Kidney (tissue), 14 donors: ENCODE data around the gene BDKRB2. TPM values are rescaled to one million over a fixed set of nuclear protein-coding genes. Genes with fewer than 3 reads are reported as not detected.

Experiments used
- DNase-seq, 5 donors: peaks; one replicate each; pipeline ENCODE4 v3.0.0-alpha.2; 2013 to 2020
- FAIRE-seq: peaks from 2 replicates; lab custom pipeline; 2012; peaks lifted over from hg19 to GRCh38; lab: Jason Lieb, UNC
- H3K27ac ChIP-seq, 2 donors: one replicate each; pipeline ENCODE4 v1.7.0; 2013; ENCODE audit warnings: low read depth in 2 of 2, low read length in 2 of 2, inconsistent platforms in 1 of 2
- H3K27me3 ChIP-seq: one replicate; pipeline ENCODE4 v1.7.1; 2013; ENCODE audit warnings: low read length, inconsistent platforms; ENCODE audit not compliant: control insufficient read depth, insufficient read depth
- H3K36me3 ChIP-seq, 3 donors: one replicate each; pipeline versions ENCODE4 v1.7.0 to v1.7.1; 2013; ENCODE audit warnings: low read length in 3 of 3, control low read depth in 1 of 3, inconsistent platforms in 1 of 3; ENCODE audit not compliant: insufficient read depth in 3 of 3, control insufficient read depth in 2 of 3
- H3K4me1 ChIP-seq, 3 donors: one replicate each; pipeline versions ENCODE4 v1.7.0 to v1.7.1; 2013; ENCODE audit warnings: low read length in 3 of 3, inconsistent platforms in 1 of 3, low read depth in 1 of 3; ENCODE audit not compliant: control insufficient read depth in 2 of 3, insufficient read depth in 2 of 3
- H3K4me3 ChIP-seq, 3 donors: one replicate each; pipeline versions ENCODE4 v1.7.0 to v1.8.1; 2013; ENCODE audit warnings: low read length in 3 of 3, control low read depth in 1 of 3, inconsistent platforms in 1 of 3
- H3K9ac ChIP-seq, 3 donors: one replicate each; pipeline versions ENCODE4 v1.7.0 to v1.7.1; 2013; ENCODE audit warnings: low read length in 3 of 3, control low read depth in 1 of 3, inconsistent platforms in 1 of 3
- H3K9me3 ChIP-seq, 3 donors: one replicate each; pipeline versions ENCODE4 v1.7.0 to v1.7.1; 2013; ENCODE audit warnings: low read length in 3 of 3, control low read depth in 1 of 3, inconsistent platforms in 1 of 3; ENCODE audit not compliant: control insufficient read depth in 2 of 3, insufficient read depth in 1 of 3
- CTCF ChIP-seq: IDR thresholded peaks from 3 replicates; pipeline ENCODE4 v1.5.1; 2012; ENCODE audit warnings: mild to moderate bottlenecking, moderate library complexity, borderline replicate concordance; ENCODE audit not compliant: insufficient read depth; ENCODE audit errors: extremely low read depth
- intact Hi-C: fragments of 100-400 bp; cut with DNase I; formaldehyde crosslinking; loops from one replicate; pipeline ENCODE4 v1.11.1; 2022
- polyA plus RNA-seq: library from polyadenylated mRNA; stranded (reverse); fragments of 350-450 nt; fragmentation: Illumina TruSeq; extraction: RNeasy Lipid Tissue Mini Kit (QIAGEN cat#74804); gene quantifications from one replicate; pipeline ENCODE4 v1.2.3, GENCODE V29; 2014; ENCODE audit warnings: low read depth, low replicate concordance; ENCODE audit not compliant: insufficient read depth
- total RNA-seq: library from RNA; stranded (reverse); fragmentation: NEBNext Ultra II Directional; extraction: Animal tissue kit (Norgen Biotek cat#: 25700); gene quantifications from one replicate; pipeline ENCODE4 v1.2.1, GENCODE V29; 2021
- donor health status: control.
- donor health status: control.
- donor health status: control.
- donor health status: control.
- donor health status: control.
- donor health status: DM: yes; HTN: yes; CAD: no.
- donor health status: Normal renal cell carcinoma (clear cell type).

The BDKRB2 gene
- total and polyA plus RNA-seq, 2 donors from 2014 or later = 7.4 to 16.1 TPM

DNA sequence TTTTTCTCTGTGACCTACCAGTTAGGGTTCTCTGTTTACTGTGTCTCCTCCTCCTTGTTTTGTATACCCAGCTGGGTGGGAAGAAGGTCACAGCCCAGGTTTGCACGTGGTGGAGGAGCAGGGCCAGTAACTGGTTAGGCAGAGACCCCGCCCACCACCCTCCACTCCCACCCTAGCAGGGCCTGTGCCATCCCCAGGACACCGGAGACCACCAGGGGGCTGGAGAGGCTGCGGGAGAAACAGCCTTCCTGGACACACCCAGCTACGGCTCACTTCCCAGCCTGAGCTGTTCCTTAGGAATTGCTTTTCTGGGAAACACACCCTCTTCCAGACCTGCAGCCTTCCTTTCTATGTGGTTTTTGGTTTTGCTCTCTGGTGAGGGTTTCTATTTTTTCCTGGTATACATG lies 21.1 kb downstream of the BDKRB2 start:
- intact Hi-C loops = no loop called here
- no peaks in the 10 kb centered on the region for H3K9me3 ChIP-seq
- DNase-seq = peak; percentile 34 to 85 (median 72)
- no peak for TF ChIP-seq CTCF
- H3K27me3 ChIP-seq = no peaks in the 10 kb centered on the region
- no peak for FAIRE-seq
- no peak overlapping the region for H3K4me3 ChIP-seq
- peaks cover 0 to 8% (median 0%) of the 10 kb centered on the region in 3 donors for H3K4me1 ChIP-seq
- no peak overlapping the region for H3K9ac ChIP-seq
- no peaks in the 10 kb centered on the region for H3K36me3 ChIP-seq
- H3K27ac ChIP-seq = peak overlapping the region in 1 of 2 donors; percentile 34

DNA sequence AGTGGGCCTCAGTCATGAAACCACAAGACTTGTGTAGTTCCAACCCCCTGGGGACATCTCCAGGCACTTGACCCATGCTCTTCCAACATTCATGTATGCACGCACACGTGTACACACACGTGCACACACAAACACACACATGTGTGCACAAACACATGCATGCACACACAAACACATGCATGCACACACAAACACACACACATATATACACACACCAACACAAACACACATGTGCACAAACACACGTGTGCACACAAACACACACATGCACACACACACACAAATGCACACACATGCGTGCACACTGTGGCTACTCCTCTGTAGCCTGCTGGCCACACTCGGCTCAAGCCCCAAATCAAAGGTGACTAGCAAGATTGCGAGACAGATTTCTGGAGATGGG lies 22.8 kb downstream of the BDKRB2 start:
- no peak for DNase-seq
- FAIRE-seq = no peak
- Histone ChIP-seq H3K27ac (no peak overlapping the region), H3K9me3 (no peaks in the 10 kb centered on the region), H3K9ac (no peak overlapping the region), H3K27me3 (no peaks in the 10 kb centered on the region), H3K4me1 (peaks cover 0 to 8% (median 0%) of the 10 kb centered on the region in 3 donors), H3K36me3 (no peaks in the 10 kb centered on the region), H3K4me3 (no peak overlapping the region)
- intact Hi-C loops = no loop called here
- TF ChIP-seq CTCF = no peak

GRCh38 chr14:96229315-96229714 lies 24.7 kb downstream of the BDKRB2 start:
- intact Hi-C loops = no loop called here
- FAIRE-seq (no peak), DNase-seq (no peak)
- Histone ChIP-seq H3K4me1 (peaks cover 0 to 8% (median 0%) of the 10 kb centered on the region in 3 donors), H3K9ac (no peak overlapping the region), H3K27ac (no peak overlapping the region), H3K4me3 (no peak overlapping the region), H3K36me3 (no peaks in the 10 kb centered on the region), H3K9me3 (no peaks in the 10 kb centered on the region), H3K27me3 (no peaks in the 10 kb centered on the region)
- TF ChIP-seq CTCF = no peak

DNA sequence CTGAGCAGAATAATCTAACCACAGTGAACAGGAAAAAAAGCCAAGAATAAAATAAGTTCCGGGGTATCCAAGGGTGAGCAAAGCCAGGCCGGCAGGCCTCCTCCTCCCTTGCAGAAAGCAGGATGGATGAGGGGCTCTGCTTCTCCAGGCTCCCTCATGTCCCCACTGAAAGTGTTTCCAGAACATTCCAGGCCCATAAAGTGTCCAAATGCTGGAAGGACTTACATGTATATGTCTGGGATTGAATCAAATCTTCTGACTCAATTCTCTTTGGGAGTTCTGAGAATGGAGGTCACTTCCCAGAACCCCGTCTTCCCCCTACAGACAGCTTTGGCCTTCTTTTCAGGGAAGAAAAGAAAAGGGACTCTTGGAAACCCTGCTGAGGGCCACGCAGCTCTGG lies 26.4 kb downstream of the BDKRB2 start:
- intact Hi-C loops = no loop called here
- DNase-seq (no peak), FAIRE-seq (no peak)
- H3K9ac ChIP-seq = no peak overlapping the region
- no peak for TF ChIP-seq CTCF
- H3K27me3 ChIP-seq = no peaks in the 10 kb centered on the region
- H3K4me3 ChIP-seq = no peak overlapping the region
- no peaks in the 10 kb centered on the region for H3K4me1 ChIP-seq
- no peaks in the 10 kb centered on the region for H3K36me3 ChIP-seq
- no peak overlapping the region for H3K27ac ChIP-seq
- H3K9me3 ChIP-seq = no peaks in the 10 kb centered on the region
